Measurements from ENCODE around the gene TTC16.

- no peak for TF ChIP-seq CTCF (IDR thresholded peaks at IDR 0.05)
- TF ChIP-seq POLR2A (IDR thresholded peaks at IDR 0.05): peak; percentile 29 to 52
These were observed 55.2 kb downstream of the TTC16 start for GRCh38 chr9:127770905-127771569.
